Activated gamma-delta T cell (primary cell): ENCODE data around the gene RAB27A.
"Not testable (repeated sequence)": the region's sequence is repeated elsewhere in the genome, so short reads cannot be mapped to it uniquely, and the experiment has no call there.

Experiments
- DNase-seq: peaks from one replicate; lab custom pipeline; 2025; lab: John Stamatoyannopoulos, UW
- total RNA-seq, 2 donors: gene quantifications; one replicate each; lab custom pipeline; 2026; lab: John Stamatoyannopoulos, UW

Gene RAB27A
- 89.5 to 131 reads per million in 2 donors for total RNA-seq

DNA sequence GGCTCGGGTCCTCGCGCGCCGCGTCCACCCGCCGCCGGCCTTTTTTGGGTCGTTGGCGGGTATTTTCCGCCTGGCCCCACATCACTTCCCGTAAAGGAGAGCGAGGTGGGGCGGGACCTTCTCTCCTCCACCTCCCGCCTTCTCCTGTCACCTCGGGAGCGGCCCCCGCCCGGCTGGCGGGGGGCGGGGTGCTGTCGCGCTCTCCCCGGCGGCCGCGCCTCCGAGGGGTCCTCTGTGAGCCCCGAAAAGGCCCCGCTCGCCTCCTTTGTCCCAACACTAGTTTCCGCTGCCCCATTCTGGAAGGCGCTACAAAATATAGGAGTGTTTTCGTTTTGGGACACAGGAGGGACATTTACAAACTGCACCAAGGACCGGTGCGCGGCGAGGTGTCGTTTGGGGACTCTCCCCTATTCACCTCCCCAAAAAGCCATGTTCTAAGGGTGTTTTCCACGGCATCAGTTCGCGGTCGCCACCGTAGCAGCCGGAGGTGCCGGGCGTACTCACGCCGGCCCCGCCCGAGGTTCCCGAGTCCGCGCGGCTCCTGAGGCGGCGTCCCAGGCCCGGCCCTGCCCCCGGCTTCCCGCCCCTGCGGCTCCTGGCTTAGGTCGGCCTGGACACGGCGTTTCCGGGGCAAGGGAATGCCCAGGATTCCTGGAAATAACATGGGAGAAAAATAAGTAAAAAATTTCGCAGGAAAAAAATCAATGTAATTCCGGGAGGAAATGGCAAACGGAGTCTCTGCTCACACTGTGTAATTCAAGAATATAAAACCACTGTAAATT, at the start of gene RAB27A:
Gene RAB27A, minus strand, starts transcription at position 68 of the 782 bp plus-strand sequence. CDS start 54,879 bp downstream, outside the sequence.
- peak; percentile 68 for DNase-seq

DNA sequence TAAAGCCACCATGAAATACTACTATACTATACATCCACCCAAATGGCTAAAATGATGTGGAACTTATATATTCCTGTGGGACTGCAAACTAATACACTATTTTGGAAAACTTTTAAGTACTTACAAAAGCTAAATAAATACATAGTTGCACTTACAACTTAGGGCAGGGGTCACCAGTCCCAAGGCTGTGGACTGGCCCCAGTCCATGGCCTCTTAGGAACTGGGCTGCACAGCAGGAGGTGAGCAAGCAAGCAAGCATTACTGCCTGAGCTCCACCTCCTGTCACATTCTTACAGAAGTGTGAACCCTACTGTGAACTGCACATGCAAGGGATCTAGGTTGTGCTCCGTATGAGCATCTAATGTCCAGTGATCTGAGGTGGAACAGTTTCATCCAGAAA, 47.5 kb upstream of the RAB27A start:
- no peak for DNase-seq

DNA sequence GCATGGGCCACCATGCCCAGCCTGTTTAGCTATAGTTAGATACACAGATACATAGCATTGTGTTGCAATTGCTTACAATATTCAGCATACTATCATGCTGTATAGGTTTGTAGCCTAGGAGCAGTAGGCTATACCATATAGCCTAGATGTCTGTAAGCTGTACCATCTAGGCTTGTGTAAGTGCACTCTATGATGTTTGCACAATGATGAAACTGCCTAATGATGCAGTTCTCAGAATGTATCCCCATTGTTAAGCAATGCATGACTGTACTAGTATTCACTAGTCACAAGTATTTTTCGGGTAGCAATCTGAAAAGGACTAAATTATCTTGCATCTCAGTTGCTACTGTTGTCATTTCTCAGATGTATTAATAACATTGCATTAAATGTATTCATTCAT, 45.4 kb upstream of the RAB27A start:
- DNase-seq: no peak

DNA sequence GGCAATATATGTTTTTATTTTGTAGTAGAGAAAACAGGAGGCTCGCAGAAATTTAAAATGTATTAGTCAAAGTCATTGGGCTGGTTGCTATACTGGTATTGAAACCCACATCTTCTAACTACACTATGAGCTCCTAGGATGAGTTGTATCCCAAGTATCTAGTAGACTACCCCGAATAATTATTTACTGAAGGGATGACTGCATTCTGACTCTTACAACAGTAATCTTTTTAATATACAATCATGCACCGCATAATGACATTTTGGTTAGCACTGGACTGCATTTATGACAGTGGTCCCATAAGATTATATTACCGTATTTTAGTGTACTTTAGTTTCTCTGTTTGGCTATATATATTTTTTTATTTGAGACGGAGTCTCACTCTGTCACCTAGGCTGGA, 44.8 kb upstream of the RAB27A start:
- DNase-seq: no peak

DNA sequence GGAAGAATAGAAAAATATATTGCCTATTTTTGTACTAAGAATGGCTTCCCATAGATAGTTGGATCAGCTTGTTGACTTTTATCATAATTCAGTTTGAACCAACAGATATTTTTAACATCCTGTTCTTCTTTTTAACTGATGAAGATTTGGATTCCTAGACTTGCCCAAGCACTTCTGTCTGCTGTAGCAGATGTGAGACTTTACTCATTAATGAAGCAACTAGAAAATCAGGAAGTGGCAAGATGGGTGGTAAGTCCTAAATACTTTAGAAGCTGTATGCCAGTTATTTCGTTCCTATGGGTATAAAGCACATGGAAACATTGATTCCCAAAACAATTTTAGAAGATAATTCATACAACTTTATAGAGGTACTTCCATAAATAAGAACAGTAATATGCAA, 37.8 kb upstream of the RAB27A start:
- DNase-seq: no peak

DNA sequence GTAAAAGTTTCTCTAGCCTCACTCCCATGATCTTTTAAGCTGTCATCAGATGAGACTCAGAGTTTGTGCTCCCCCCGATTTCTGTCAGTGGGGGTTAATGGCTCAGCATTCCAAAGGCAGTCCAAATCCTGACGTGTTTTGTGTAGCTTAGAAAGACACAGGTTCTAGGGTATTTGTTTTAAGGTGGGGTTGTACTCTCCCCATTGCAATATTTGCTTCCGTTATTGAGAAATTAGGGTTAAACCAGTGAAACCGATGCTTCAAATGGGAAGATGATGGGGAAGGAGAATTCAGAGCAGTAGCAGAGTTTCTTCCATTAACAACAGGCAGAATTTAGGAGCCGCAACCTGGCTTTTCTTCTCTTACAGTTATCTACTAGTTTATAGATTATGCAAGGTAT, 32.9 kb upstream of the RAB27A start:
- DNase-seq: no peak

DNA sequence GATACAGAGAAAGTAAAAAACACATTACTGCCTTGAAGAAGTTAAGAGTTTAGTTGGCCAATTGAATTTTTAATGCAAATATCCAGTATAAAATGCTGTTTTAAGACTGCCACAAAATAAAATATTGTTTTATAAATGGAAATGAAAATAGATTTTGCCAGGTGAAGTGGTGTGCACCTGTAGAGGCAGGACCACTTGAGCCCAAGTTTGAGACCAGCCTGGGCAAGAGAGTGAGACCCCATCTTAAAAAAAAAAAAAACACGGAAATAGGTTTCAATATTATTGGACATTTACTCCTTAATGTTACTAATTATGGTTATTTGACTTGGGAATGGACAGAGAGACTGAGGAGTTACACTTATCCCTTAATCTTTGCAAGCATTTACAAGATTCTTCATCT, 31.4 kb upstream of the RAB27A start:
- no peak for DNase-seq

DNA sequence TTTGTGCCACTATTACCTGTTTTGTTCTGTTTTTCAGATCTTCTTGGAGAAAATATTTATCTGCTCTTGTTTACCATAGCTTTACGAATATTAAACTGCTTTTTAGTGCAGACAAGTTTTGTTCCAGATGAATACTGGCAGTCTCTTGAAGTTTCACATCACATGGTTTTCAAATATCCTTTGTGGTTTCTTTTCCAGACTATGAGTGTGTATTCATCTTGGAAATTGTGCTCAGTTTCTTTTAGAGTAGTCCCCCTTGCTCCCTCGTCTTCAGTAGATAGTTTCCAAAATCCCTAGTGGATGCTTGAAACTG, 30.6 kb upstream of the RAB27A start:
- no peak for DNase-seq

DNA sequence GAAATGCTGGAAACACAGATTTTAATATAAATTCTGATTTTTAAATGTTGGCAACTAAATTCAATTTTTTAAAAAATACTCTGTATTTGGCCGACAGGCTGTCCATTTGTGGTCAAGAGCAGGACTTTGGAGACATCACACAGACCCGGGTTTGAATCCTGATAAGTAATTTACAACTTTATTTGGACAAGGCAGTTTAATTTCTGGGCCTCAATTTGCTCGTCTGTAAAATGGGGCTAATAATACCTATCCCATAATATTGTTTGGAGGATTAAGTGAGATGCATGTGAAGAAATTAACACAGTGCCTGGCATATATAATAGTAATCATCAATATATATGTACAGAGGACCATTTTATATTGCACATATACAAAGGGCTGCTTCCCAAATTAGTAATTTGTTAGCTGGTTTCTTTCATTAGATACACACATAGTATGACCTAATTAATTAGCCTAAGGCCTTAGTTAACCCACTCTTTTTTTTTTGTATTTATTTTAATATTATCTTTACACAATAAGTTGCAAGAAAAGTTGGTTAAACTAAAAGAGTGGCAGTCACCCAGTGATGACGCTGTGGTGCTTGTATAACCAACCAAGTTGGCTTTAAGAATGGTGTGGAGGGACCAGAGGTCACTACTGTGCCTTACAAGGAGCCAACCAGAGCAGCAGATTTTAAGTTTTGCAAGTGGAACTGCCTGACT, 30.1 kb upstream of the RAB27A start:
- DNase-seq: no peak

DNA sequence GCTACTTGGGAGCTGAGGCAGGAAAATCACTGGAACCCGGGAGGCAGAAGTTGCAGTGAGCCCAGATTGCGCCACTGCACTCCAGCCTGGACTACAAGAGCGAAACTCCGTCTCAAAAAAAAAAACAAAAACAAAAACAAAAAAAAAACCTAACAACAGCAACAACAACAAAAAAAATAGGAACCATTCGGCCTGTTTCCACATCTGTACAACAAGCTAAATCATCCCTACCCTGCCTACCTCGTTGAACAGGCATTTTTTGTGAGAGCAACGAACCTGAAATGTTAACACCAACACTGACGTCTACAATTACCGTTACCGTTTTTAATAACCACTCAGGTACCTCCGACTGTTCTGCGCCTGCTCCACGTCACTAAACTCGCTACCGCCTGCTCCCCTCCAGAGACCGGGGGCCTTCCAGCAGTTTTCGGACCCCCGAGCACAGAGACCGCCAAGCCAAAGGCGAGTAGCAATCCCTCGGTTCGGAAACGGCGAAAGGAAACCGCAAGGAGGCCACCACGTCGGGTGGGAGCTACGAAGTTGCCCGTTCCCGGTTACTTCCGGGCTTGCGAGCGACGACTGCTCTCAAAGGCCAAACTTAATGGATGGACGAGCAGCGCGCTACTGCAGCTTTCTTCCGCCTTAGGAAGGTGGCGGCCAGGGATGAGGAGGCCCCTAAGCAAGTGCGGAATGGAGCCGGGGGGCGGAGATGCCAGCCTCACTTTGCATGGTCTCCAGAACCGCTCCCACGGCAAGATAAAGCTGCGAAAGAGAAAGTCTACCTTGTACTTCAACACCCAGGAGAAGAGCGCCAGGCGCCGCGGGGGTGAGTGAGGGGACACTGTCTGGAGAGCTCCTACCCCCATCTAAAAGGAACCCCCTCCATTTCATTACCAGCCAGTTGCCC, 29.2 kb upstream of the RAB27A start, which contains the start of the genes PIGB and PIGBOS1:
Gene PIGB, plus strand, starts transcription at position 635 of the 907 bp plus-strand sequence. Its CDS starts 29 bp downstream, at position 664.
Gene PIGBOS1, minus strand, starts transcription at position 536 of the 907 bp plus-strand sequence. CDS start 1,331 bp downstream, outside the sequence.
- DNase-seq: peak; percentile 30

DNA sequence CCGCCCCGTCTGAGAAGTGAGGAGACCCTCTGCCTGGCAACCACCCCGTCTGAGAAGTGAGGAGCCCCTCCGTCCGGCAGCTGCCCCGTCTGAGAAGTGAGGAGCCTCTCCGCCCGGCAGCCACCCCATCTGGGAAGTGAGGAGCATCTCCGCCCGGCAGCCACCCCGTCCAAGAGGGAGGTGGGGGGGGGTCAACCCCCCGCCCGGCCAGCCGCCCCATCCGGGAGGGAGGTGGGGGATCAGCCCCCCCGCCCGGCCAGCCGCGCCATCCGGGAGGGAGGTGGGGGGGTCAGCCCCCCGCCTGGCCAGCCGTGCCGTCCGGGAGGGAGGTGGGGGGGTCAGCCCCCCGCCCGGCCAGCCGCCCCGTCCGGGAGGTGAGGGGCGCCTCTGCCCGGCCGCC, 13.2 kb upstream of the RAB27A start:
- not testable (repeated sequence) for DNase-seq

DNA sequence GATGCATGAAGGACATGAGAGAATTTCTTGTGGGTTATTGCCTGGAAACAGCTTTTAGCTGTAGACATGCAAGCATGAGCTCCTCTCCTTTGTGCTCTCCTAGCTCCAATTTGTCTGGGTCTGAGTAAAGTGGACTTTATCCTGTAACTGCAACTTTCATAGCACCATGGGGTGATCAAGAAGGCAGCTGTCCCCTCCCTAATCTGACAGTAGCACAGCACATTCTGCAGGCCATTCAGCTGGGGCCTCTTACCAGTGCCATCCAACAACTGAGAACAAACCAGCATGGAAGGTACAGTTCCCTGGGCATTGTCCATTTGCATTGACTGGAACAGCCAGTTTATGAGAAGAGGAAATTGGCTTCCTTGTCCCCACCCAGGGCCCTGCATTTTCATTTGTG, 7.7 kb upstream of the RAB27A start:
- DNase-seq: no peak

DNA sequence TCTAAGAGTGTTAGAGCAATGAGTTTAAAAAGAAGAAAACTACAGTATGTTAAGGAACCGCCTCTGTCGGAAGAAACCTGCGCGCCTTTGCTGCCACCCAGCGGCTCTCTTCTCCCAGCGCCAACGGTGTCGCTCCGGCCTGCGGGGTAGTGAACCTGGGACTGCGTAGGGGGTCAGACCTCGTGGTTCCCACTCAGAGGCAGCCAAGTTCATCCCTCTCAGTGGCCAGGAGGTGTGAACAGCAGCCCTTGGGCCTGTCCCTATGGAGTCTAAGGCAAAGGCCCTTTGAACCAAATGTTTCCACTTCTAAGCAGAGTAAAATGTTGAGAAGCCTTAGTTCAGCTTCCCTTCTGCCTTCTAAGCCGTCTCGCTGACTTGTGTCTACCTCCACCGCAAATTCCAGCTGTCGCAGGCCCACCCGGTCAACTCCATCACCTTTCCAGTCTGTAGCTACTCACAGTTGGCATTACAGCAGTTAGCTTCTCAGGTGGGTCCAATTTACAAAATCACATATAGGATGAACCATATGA, 980 bp upstream of the RAB27A start:
- peak; percentile 64 for DNase-seq

DNA sequence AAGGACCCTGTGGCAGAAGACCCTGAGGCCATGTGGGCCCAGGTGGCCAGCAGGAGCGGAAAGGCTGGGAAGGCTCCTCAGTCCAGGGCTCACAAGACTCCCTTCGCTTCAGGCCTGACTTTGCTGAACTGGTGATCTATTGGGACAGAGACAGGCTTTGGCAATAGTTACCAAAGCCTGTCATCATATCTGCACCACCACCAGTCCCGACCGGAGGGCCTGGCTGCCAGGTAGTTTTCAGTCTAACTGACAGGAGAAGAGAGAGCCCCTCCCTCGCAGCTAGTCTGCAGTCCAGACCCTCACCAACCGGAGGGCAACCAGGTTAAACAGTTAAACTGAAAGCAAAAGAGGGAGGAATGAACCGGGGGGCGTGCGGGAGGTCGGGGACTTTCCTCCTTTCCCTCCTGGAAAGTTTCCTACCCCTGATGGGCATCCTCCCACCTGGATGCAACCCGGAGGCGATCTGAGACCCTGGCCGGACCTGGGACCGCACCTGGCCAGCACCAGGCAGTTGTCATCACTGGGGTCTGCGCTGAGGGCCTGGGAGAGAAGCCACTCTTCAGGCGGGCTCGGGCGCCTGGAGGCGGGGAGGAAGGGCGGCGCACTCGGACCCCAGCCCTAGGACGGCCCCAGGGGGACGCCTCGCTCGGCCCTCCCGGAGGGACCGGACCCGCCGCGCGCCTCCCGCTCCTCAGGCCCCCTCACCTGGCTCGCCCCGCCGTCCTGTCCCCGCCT, 435 bp downstream of the RAB27A start:
- DNase-seq: no peak

DNA sequence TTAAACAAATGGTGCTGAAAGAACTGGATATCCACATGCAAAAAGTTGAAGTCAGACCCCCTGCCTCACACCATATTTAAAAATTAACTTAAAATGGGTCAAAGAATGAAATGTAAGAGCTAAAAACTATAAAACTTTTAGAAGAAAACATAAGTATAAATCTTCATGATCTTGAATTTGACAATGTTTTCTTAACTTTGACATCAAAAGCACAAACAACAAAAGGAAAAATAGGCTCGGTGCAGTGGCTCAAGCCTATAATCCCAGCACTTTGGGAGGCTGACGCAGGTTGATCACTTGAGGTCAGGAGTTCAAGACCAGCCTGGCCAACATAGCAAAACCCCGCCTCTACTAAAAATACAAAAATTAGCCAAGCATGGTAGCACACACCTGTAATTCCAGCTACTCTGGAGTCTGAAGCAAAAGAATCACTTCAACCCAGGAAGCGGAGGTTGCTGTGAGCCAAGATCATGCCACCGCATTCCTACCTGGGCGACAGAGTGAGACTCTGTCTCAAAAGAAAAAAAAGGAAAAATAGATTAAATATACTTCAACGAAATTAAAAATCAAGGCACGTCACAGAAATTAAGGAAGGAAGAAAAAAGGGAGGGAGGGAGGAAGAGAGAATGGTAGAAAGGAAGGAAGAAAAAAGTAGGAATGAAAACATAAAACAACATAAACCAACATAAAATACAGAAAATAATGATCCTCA, 1.5 kb downstream of the RAB27A start:
- no peak for DNase-seq

DNA sequence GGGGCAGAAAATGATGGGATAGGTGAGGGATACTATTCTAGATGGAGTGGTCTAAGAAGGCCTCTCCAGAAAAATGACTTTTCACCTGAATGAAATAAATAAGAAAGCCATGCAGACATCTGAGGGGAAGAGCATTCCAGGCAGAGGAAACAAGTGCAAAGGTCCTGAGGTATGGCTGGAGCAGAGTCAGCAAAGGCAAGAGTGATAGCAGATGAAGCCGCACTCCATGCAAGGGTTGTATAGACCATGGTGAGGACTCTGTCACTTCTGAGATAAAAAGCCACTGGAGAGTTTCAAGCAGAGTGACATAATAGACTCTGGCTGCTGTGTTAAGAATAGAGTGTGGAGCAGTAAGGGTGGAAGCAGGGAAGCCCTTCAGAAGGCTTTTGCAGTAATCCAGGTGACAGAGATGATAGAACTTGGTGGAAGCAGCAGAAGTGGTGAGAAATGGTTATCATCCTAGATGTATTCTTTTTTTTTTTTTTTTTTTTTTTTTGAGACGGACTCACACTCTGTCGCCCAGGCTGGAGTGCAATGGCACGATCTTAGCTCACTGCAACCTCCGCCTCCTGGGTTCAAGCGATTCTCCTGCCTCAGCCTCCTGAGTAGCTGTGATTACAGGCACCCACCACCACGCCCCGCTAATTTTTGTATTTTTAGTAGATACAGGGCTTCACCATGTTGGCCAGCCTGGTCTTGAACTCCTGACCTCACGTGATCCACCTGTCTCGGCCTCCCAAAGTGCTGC, 3.0 kb downstream of the RAB27A start:
- not testable (repeated sequence) for DNase-seq

DNA sequence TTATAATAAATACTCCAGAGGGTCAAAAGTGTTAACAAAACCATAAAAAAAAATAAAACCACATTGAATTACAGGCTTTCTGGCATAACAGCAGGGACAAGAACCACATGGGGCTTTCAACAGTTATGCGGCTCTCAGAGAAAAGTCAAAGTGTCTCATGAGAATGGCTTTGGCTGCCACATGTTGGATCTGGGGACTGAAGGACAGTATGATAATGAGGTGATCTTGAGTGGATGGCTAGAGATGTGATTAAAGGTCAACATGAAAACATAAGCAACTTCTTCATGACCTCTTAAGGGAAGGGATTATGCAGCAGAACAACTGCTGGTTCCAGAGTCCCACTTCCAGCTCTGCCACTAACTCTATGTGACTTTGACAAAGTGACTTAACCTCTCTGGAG, 5.2 kb downstream of the RAB27A start:
- no peak for DNase-seq

DNA sequence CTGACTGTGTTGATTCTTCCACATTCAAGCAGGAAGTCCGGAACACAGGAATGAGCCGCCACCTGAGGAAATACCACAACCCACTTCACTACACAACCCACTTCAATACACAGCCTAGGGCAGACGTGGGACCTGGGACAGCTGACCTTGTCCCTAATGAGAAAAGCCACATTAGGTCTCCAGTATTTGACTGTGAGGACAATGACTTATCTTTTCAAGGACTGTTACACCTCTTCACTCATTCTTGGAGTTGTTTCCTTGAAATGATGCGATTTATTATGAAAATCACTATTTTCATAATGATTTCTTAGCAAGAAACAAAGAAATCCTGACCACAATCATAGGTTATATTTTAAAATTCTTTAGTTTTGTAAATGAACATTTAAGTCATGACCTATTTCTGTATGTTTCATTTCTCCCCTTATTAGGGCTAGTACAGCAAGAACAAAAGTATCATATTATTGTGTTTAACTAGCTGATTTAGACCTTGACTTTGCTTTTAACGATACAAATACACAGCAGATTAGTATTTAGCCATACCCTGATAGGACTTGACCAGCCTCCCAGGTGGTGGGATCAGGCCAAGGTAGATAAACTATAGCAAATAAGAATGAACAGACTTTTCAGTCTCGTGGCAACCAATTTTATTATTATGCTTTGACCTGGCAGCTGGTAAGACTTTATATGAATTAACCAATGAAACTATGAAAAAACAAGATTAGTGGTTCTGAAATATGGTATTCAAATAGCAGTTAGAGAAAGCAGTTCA, 6.0 kb downstream of the RAB27A start:
- no peak for DNase-seq

DNA sequence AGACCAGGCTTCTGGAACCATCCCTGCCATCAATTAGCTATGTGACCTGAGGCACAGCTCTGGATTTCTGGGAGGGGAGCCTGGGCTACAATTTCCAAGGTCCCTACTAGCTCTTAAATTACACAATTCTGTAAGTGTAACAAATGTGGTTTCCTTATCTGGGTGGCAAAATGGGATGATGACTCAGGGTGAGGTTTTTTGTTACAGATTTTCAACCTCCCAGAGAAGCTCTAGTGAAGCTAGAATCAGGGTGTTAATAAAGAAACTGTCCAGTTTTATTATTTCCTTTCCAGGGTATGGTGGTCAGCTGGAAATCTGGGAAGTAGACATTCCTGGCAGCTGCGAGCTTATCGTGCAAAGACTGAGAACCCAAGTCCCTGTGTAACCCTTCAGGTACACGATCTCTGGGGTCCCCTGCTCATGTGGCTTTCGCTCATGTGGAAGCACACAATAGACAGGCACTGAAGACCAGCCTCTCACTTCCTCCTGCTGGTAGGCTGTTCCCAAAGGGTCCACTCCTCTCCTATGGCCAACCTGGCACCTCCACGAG, 7.3 kb downstream of the RAB27A start:
- no peak for DNase-seq
